Measurements from ENCODE around the gene SPTBN5.

SPTBN5 gene

GRCh38 chr15:41862515-41863116 is 31.2 kb downstream of the SPTBN5 start:
- peak; percentile 86 for DNase-seq

- DNase-seq: no peak
Observed at GRCh38 chr15:41861736-41862356, 32.0 kb downstream of the SPTBN5 start.

- no peak for DNase-seq
Observed at GRCh38 chr15:41860049-41860828, 33.6 kb downstream of the SPTBN5 start.

GRCh38 chr15:41858756-41859155 is 35.1 kb downstream of the SPTBN5 start:
- no peak for DNase-seq

- no peak for DNase-seq
Observed at GRCh38 chr15:41857316-41857715, 36.5 kb downstream of the SPTBN5 start.

GRCh38 chr15:41856716-41857115 is 37.1 kb downstream of the SPTBN5 start:
- no peak for DNase-seq

- no peak for DNase-seq
Observed at GRCh38 chr15:41856262-41856661, 37.6 kb downstream of the SPTBN5 start.

- no peak for DNase-seq
Observed at GRCh38 chr15:41855261-41855961, 38.4 kb downstream of the SPTBN5 start.

GRCh38 chr15:41854443-41854842 is 39.4 kb downstream of the SPTBN5 start:
- no peak for DNase-seq

- DNase-seq: no peak
Observed at GRCh38 chr15:41853831-41854230, 40.0 kb downstream of the SPTBN5 start.

GRCh38 chr15:41852736-41853590 is 40.9 kb downstream of the SPTBN5 start:
- no peak for DNase-seq

GRCh38 chr15:41851755-41852370 is 42.0 kb downstream of the SPTBN5 start:
- DNase-seq: no peak

- DNase-seq: no peak
Observed at GRCh38 chr15:41851167-41851523, 42.7 kb downstream of the SPTBN5 start.

- no peak for DNase-seq
Observed at GRCh38 chr15:41850482-41851166, 43.2 kb downstream of the SPTBN5 start.

GRCh38 chr15:41849861-41850260 is 44.0 kb downstream of the SPTBN5 start:
- no peak for DNase-seq

- no peak for DNase-seq
Observed at GRCh38 chr15:41849204-41849603, 44.6 kb downstream of the SPTBN5 start.

- DNase-seq: no peak
Observed at GRCh38 chr15:41848631-41849030, 45.2 kb downstream of the SPTBN5 start.

GRCh38 chr15:41847981-41848380 is 45.9 kb downstream of the SPTBN5 start:
- no peak for DNase-seq

GRCh38 chr15:41847206-41847605 is 46.6 kb downstream of the SPTBN5 start:
- DNase-seq: no peak

- DNase-seq: no peak
Observed at GRCh38 chr15:41844814-41845213, 49.0 kb downstream of the SPTBN5 start.

- no peak for DNase-seq
Observed at GRCh38 chr15:41843571-41843970, 50.3 kb downstream of the SPTBN5 start.

- DNase-seq: no peak
Observed at GRCh38 chr15:41842229-41842628, 51.6 kb downstream of the SPTBN5 start.

All from NCI-H69 (cell line).